Measurements from ENCODE around the gene HAS3.
A peak's percentile ranks its signal among the peaks of the same experiment; 100 is the strongest.
"Not testable (repeated sequence)": the region's sequence is repeated elsewhere in the genome, so short reads cannot be mapped to it uniquely, and the experiment has no call there.

Gene HAS3

DNA sequence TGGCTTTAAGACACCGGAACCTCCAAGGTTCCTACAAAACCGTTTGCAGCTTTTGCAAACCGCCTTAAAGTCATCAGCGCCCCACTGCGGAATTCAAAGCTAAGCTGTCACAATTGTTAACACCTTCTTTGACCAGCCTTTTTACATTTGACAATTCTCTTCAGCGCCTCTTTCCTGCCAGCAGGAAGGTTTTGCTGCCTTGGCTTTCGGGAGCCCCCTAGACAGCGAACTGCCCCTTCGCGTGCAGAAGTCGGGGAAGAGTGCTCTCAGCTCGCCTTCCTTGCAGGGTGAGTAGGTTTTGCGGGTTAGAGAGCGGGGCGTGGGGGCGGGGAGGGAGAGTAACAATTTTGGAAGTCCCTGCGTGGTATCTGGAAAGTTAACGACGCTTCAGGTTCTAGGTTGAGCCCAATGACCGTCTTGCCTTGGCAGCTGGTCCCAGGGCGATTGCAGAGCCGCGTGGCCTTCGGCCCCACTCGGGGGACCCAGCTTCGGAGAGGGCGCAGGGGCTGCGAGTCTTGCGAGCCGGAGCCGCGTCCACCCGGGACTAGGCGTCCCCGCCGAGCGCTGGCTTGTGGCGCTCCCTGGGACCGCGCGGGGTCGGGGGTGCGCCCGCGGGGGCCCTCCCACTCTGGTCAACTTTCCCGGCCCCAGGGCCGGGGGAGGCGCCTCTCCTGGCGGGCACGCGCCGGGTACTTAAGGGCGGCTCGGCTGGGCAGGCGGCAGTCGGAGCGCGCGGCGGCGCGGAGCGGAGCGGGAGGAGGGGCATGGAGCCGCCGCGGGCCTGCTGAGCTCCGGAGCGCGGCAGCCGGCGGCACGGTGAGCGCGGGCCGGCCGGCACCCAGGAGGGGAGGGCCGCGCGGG, at the start of gene HAS3:
TSS of gene HAS3 (plus strand) at position 153 of the 861 bp plus-strand sequence. CDS start 3,743 bp downstream, outside the sequence.
- no peak for DNase-seq (ENCODE audit: low read depth in 2 of 2)

DNA sequence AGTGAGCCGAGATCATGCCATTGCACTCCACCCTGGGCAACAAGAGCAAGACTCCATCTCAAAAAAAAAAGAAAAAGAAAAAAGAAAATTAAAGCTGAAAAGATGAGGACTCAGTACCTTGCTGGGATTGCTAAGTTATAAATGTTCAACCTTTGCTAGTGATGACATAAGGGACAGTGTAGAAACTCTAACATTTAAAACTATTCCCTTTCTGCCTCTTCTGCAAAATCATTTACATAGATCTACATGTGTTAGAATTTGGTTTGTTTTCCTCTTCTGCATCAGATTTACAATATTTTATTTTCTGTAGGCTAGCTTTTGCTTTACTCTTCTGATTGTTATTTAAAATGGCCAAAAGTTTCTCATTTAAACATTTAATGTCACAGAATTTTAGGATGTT, 49.5 kb upstream of the HAS3 start:
- no peak for DNase-seq (ENCODE audit: low read depth in 2 of 2)

GRCh38 chr16:69056421-69056820, 49.0 kb upstream of the HAS3 start:
- no peak for DNase-seq (ENCODE audit: low read depth in 2 of 2)

- DNase-seq (ENCODE audit: low read depth in 2 of 2): no peak
These were observed 47.8 kb upstream of the HAS3 start for GRCh38 chr16:69057400-69058378.

DNA sequence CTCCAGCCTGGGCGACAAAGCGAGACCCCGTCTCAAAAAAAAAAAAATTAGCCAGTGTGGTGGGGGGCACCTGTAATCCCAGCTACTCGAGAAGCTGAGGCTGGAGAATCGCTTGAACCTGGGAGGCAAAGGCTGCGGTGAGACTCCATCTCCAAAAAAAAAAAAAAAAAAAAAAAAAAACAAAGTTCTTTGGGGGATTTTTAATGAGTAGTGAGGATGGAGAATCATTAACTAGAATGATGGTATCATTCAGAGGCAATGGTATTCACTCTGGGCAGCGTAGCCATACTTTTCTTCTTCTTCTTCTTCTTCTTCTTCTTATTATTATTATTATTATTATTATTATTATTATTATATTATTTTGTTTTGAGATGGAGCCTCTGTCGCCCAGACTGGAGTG, 42.0 kb upstream of the HAS3 start:
- not testable (repeated sequence) for DNase-seq (ENCODE audit: low read depth in 2 of 2)

DNA sequence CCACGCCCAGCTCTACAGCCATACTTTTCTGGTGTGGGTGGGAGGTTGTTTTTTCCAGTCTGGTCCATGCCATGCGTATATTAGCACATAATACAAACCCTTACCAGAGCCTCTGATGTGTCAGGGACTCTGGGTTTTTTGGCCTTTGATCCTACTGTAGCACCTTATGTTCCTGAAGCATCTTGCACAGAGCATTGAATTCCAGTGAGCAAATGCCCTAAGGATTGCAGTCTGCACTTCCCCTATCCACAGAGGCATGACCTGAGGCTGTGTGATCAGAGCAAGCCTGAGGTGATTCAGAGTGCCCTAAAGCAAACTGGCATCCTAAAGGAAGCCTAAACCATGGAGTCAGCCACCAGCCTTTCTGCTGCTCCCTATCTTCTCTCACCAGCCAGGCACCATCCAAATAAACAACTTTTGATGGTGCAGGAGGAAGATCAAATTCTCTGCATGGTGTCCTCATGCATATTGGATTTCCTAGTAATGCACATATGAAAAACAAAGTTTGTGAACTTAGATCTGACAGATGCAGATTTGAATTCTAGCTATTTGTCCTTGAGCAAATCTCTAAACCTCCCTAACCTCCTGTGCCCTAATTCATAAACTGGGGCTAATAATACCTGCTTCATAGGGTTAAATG, 41.2 kb upstream of the HAS3 start:
- DNase-seq (ENCODE audit: low read depth in 2 of 2): no peak

GRCh38 chr16:69064764-69065313, 40.6 kb upstream of the HAS3 start:
- DNase-seq (ENCODE audit: low read depth in 2 of 2): no peak

DNA sequence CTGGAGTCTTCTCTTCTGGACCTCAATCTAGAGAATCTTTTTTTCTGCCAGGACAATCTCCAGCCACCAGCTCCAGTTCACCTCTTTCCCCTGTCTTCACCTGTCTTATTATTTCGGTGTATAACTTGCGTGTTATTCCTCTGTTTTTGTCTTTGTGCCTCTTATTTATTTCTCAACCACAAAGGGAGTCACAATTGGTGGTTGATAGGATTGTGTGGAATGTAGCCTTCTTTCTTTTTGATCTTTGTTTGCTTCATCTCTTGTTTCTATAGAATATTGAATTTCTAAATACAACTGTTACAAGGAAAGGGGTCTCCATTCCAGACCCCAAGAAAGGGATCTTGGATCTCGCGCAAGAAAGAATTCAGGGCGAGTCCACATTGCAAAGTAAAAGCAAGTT, 35.9 kb upstream of the HAS3 start:
- no peak for DNase-seq (ENCODE audit: low read depth in 2 of 2)

DNA sequence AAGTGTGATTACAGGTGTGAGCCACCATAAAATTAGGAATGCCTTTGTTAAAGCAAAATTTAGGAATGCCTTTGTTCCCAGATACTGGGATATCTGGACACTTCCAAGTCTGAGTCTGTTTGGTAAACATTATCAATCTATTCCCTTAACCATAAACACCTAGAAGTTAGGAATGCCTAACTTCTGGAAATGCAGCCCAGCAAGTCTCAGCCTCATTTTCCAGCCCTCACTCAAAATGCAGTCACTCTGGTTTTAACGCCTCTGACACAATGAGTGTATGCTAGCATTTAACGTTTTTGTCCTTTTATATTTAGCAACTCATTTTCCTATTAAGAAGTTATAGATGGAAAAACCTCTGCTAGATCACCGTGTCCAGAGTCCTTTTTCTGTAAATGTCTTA, 34.4 kb upstream of the HAS3 start:
- DNase-seq (ENCODE audit: low read depth in 2 of 2): no peak

GRCh38 chr16:69072640-69072974, 32.8 kb upstream of the HAS3 start:
- DNase-seq (ENCODE audit: low read depth in 2 of 2): no peak

DNA sequence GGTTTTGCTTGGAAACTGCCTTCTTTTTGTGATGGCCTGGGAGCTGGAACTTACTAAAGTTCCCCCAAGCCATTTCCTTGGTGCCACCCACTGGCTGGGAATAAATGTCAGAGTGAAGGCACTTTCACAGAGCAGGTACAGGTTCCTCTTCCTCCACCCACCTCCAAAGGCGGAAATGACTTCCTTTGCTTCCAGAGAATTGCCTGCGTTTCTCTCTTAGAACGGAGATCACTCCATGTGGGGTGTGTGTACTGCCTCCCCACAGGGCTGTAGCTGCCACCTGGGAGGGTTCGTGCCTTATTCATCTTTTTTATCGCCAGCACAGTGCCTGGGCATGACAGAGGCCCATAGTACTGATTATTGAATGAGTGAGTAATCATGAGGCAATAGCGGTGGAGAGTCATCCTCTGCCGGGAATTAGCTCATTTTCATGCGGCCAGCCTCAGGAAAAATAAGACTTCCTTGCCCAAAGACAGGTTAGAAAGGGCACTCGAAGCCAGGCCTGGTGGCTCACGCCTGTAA, 32.2 kb upstream of the HAS3 start:
- DNase-seq (ENCODE audit: low read depth in 2 of 2): no peak

DNA sequence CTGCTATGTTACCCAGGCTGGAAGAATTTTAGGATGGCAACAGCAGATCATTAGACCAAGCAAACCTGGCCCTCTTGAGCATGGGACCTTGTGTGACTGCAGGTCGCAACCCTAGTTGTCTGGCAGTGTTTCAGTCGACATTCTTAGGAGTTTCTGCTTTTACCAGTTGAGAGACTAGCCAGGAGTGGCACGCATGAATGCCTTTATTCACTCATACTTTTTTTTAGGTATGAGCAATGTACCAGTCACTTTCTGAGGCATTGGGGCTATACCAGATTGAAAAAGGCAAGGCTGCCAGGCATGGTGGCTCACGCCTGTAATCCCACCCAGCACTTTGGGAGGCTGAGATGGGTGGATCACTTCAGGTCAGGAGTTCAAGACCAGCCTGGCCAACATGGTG, 28.2 kb upstream of the HAS3 start:
- DNase-seq (ENCODE audit: low read depth in 2 of 2): no peak

- DNase-seq (ENCODE audit: low read depth in 2 of 2): no peak
These were observed 27.4 kb upstream of the HAS3 start for GRCh38 chr16:69078073-69078472.

DNA sequence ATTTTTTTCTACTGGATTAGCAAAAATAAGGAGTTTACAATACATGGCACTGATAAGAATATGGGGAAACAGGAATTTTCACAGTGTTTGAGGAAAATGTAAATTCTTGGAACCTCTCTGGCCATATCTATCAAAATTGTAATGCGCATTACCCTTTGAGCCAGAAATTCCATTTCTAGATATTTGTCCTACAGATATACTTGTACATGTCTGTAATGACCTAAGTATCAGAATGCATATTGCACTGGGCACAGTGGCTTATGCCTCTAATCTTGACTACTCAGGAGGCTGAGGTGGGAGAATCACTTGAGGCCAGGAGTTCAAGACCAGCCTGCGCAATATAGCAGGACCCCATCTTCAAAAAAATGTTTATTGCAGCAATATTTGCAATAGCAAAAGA, 25.8 kb upstream of the HAS3 start:
- no peak for DNase-seq (ENCODE audit: low read depth in 2 of 2)

GRCh38 chr16:69083306-69083941, 22.0 kb upstream of the HAS3 start:
- DNase-seq (ENCODE audit: low read depth in 2 of 2): no peak

DNA sequence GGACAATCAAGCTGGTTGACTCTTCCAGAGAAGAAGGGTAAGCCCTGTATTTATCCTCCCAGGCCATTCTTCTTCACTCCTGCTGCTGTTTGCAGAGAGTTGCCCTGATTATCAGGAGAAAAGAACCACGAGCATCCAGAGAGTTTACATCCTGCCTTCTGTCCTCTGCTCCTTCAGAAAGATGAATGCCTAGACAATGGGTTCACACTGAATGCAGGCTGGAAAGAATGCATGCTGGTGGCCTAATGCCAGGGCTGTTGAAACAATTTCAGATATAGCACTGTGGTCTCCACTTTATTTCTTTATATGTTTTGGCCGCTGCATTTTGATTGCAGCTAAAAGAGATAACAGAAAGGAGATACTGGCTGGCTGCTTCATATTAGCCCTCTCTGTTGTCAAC, 21.2 kb upstream of the HAS3 start:
- DNase-seq (ENCODE audit: low read depth in 2 of 2): no peak

DNA sequence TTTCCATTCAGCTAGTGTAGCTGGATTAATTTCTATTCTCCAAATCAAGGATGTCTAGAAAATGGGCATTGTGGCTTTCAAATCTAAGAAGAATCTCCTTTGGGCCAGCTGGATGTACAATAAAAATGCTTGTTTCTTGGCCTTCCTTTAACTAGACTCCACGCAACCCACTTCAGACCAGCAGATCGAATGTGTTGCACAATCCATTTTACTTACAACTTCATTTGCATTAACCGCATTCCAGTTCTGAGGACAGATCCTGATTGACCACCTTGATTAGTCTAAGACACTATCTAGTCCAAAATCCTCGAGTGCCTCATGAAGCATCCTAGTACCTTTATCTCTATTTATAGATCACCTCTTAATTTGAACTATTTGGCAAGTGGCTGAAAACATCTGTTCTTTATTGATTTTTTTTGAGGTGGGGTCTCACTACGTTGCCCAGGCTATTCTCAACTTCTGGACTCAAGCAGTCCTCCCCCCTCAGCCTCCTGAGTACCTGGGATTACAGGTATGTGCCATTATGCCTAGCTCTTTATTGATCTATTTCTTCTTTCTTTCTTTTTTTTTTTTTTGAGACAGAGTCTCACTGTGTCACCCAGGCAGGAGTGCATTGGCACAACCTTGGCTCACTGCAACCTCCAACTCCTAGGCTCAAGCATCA, 20.3 kb upstream of the HAS3 start:
- no peak for DNase-seq (ENCODE audit: low read depth in 2 of 2)

GRCh38 chr16:69087161-69087581, 18.3 kb upstream of the HAS3 start:
- no peak for DNase-seq (ENCODE audit: low read depth in 2 of 2)

- DNase-seq (ENCODE audit: low read depth in 2 of 2): no peak
These were observed 16.8 kb upstream of the HAS3 start for GRCh38 chr16:69088684-69089083.

GRCh38 chr16:69089091-69089910, 16.2 kb upstream of the HAS3 start:
- peak in 1 of 2 donors; percentile 20 for DNase-seq (ENCODE audit: low read depth in 2 of 2)
